HepG2 (cell line): Measurements from ENCODE around the gene CAPN15. TPM values are rescaled to one million over a fixed set of nuclear protein-coding genes. Genes with fewer than 3 reads are reported as not detected.

ENCODE experiments used
- ATAC-seq: fragments of 200-7000 bp; cut with Tn5 transposase; 3 replicates; pipeline ENCODE4 v1.9.1; 2020; ENCODE audit warnings: mild to moderate bottlenecking, moderate library complexity
- BruUV-seq: library from RNA; stranded (reverse); fragments of 400-500 nt; replicated peaks from 2 replicates; lab custom pipeline; 2021; lab: Mats Ljungman, UMichigan
- CTCF ChIA-PET: fragments of 300-600 bp; formaldehyde crosslinking; extraction: SDS; loops from one replicate; lab custom pipeline; 2021; ENCODE audit warnings: low total read pairs, inconsistent platforms, low intra/inter-chr PET ratio; lab: Yijun Ruan, JAX
- POLR2A ChIA-PET: fragments of 350-600 bp; sonication (Branson Sonifier 250); formaldehyde crosslinking; loops from one replicate; lab custom pipeline; 2020; ENCODE audit warnings: antibody characterized with exemption, inconsistent platforms; lab: Yijun Ruan, JAX
- DNase-seq: peaks from one replicate; pipeline ENCODE4 v3.0.0-alpha.2; 2015; ENCODE audit warnings: low spot score
- FAIRE-seq: peaks from 3 replicates; lab custom pipeline; 2011; peaks lifted over from hg19 to GRCh38; lab: Jason Lieb, UNC
- H2AFZ ChIP-seq: one replicate; pipeline ENCODE4 v1.6.1; 2011; ENCODE audit warnings: low read length, inconsistent platforms
- H3K27ac ChIP-seq: fragments of 300-600 bp; 3 replicates; pipeline ENCODE4 v1.8.0; 2011; ENCODE audit warnings: mixed run types, mild to moderate bottlenecking, mixed read lengths, low read length, inconsistent platforms; ENCODE audit not compliant: insufficient read depth; ENCODE audit errors: extremely low read length
- H3K27me3 ChIP-seq, 2 experiments: fragments of 200-600 bp in 1 of 2; 2 replicates in 1 of 2; 3 replicates in 1 of 2; pipeline versions ENCODE4 v1.6.0 to v1.8.0; 2011; ENCODE audit warnings: low read length in 2 of 2, mild to moderate bottlenecking in 2 of 2, moderate library complexity in 2 of 2, inconsistent platforms in 1 of 2; ENCODE audit not compliant: insufficient read depth in 2 of 2, control insufficient read depth in 1 of 2
- H3K36me3 ChIP-seq, 2 experiments: fragments of 200-600 bp in 1 of 2; replicated peaks in 1 of 2; 2 replicates in 1 of 2; 3 replicates in 1 of 2; pipeline versions ENCODE4 v1.5.1 to v1.8.0; 2011; ENCODE audit warnings: low read length in 2 of 2, inconsistent platforms in 1 of 2; ENCODE audit not compliant: insufficient read depth in 2 of 2, control insufficient read depth in 1 of 2
- H3K4me1 ChIP-seq: 2 replicates; pipeline ENCODE4 v1.5.1; 2012; ENCODE audit warnings: low read length, inconsistent platforms; ENCODE audit not compliant: insufficient read depth
- H3K4me2 ChIP-seq: 2 replicates; pipeline ENCODE4 v1.6.0; 2011; ENCODE audit warnings: low read depth, low read length, inconsistent platforms
- H3K4me3 ChIP-seq, 3 experiments: fragments of 200-600 bp in 1 of 3; sonication (generic), shearing (Covaris generic) in 1 of 3; replicated peaks in 1 of 3; 2 replicates each; pipeline ENCODE4 v1.5.1; 2011 to 2016; ENCODE audit warnings: low read length in 3 of 3, inconsistent platforms in 2 of 3, low read depth in 2 of 3, mild to moderate bottlenecking in 2 of 3, control low read depth in 1 of 3, mixed read lengths in 1 of 3; ENCODE audit not compliant: insufficient read depth in 1 of 3
- H3K79me2 ChIP-seq: one replicate; pipeline ENCODE4 v1.6.1; 2011; ENCODE audit warnings: low read length, inconsistent platforms; ENCODE audit not compliant: insufficient read depth
- H3K9ac ChIP-seq: 2 replicates; pipeline ENCODE4 v1.6.0; 2011; ENCODE audit warnings: mild to moderate bottlenecking, low read depth, low read length, inconsistent platforms; ENCODE audit not compliant: insufficient read depth
- H3K9me3 ChIP-seq: 2 replicates; pipeline ENCODE4 v1.5.1; 2012; ENCODE audit warnings: mild to moderate bottlenecking, low read length
- H4K20me1 ChIP-seq: 2 replicates; pipeline ENCODE4 v1.6.0; 2011; ENCODE audit warnings: inconsistent platforms, mild to moderate bottlenecking, low read length, moderate library complexity; ENCODE audit not compliant: insufficient read depth
- AKAP8 ChIP-seq: sonication (generic); formaldehyde crosslinking; IDR thresholded peaks from 2 replicates; pipeline ENCODE4 v1.5.1; 2020; ENCODE audit warnings: mild to moderate bottlenecking, missing genetic modification reagents
- ESRRA ChIP-seq: sonication (generic); formaldehyde crosslinking; IDR thresholded peaks from 2 replicates; pipeline ENCODE4 v1.5.1; 2020; ENCODE audit warnings: mild to moderate bottlenecking, low read depth, missing genetic modification reagents
- HIVEP1 ChIP-seq: sonication (generic); formaldehyde crosslinking; IDR thresholded peaks from 2 replicates; pipeline ENCODE4 v1.4.0; 2020; ENCODE audit warnings: mild to moderate bottlenecking, missing genetic modification reagents
- HNF4A ChIP-seq: sonication (generic); formaldehyde crosslinking; IDR thresholded peaks from 2 replicates; pipeline ENCODE4 v1.4.0; 2020; ENCODE audit warnings: missing genetic modification reagents
- KDM2A ChIP-seq: sonication (generic); formaldehyde crosslinking; IDR thresholded peaks from 2 replicates; pipeline ENCODE4 v1.4.0; 2020; ENCODE audit warnings: low read depth, missing genetic modification reagents, borderline replicate concordance
- KLF13 ChIP-seq: sonication (generic); formaldehyde crosslinking; IDR thresholded peaks from 2 replicates; pipeline ENCODE4 v1.4.0; 2020; ENCODE audit warnings: mild to moderate bottlenecking, missing genetic modification reagents
- NR3C1 ChIP-seq: sonication (generic); formaldehyde crosslinking; IDR thresholded peaks from 2 replicates; pipeline ENCODE4 v1.4.0; 2020; ENCODE audit warnings: missing genetic modification reagents
- PCBP2 ChIP-seq: fragments of 200-400 bp; formaldehyde crosslinking; optimal IDR thresholded peaks from 2 replicates; pipeline ENCODE3; 2018; ENCODE audit warnings: low read length, low read depth; ENCODE audit not compliant: poor library complexity, severe bottlenecking
- SP5 ChIP-seq: IDR thresholded peaks from 2 replicates; pipeline ENCODE4 v1.6.1; 2016; ENCODE audit warnings: low read depth, borderline replicate concordance
- TBX3 ChIP-seq: fragments of 450-650 bp; IDR thresholded peaks from 2 replicates; pipeline ENCODE4 v1.6.1; 2017; ENCODE audit warnings: antibody characterized with exemption, mild to moderate bottlenecking, inconsistent platforms, borderline replicate concordance
- ZNF563 ChIP-seq: sonication (generic); formaldehyde crosslinking; IDR thresholded peaks from 2 replicates; pipeline ENCODE4 v1.8.0; 2022; ENCODE audit warnings: mild to moderate bottlenecking, moderate library complexity, missing genetic modification reagents
- WGBS: methylation state at CpG from one replicate; pipeline ENCODE4 v1.1.6; 2017; ENCODE audit warnings: low lambda C conversion rate; 5-methylcytosine and 5-hydroxymethylcytosine counted together
- in situ Hi-C: cut with HindIII; loops from 2 replicates; pipeline ENCODE4 v1.10.0; 2017; ENCODE audit warnings: low pct_unique_long_range_greater_than_20kb; ENCODE audit not compliant: extremely low pct_ligation_motif_present
- intact Hi-C: fragments of 100-400 bp; cut with micrococcal nuclease; formaldehyde crosslinking; loops from one replicate; pipeline ENCODE4 v1.10.0; 2022; ENCODE audit not compliant: unreplicated experiment
- polyA plus RNA-seq, 8 experiments: library from polyadenylated mRNA; depleted of rRNA in 3 of 8; stranded (reverse) in 7 of 8; unstranded in 1 of 8; fragments of >200 nt; fragmentation: Illumina TruSeq in 4 of 8; extraction: Trizol in 4 of 8; gene quantifications; 2 replicates each; pipeline versions ENCODE4 v1.2.1 to v1.2.3, GENCODE V29; 2011 to 2016; ENCODE audit warnings: low read depth in 4 of 8, missing spikeins in 1 of 8, mixed read lengths in 1 of 8; ENCODE audit not compliant: insufficient read depth in 1 of 8
- total RNA-seq, 5 experiments: library from RNA; depleted of rRNA; stranded (reverse); fragments of >200 nt; fragmentation: Illumina TruSeq; extraction: Trizol; gene quantifications; 2 replicates each; pipeline ENCODE4 v1.2.3, GENCODE V29; 2016; ENCODE audit warnings: low read depth in 1 of 5
- TF ChIP-seq, protein P1 (sequence below): IDR thresholded peaks from 2 replicates; pipeline ENCODE4 v1.6.1; 2016; ENCODE audit warnings: missing compliant biosample characterization, missing genetic modification reagents, borderline replicate concordance
- TF ChIP-seq, protein P2 (sequence below): sonication (generic); formaldehyde crosslinking; IDR thresholded peaks from 2 replicates; pipeline ENCODE4 v1.4.0; 2020; ENCODE audit warnings: missing genetic modification reagents, borderline replicate concordance
- TF ChIP-seq, protein P3 (sequence below): sonication (generic); formaldehyde crosslinking; conservative IDR thresholded peaks from 2 replicates; pipeline ENCODE4 v1.4.0; 2020; ENCODE audit warnings: mild to moderate bottlenecking, missing genetic modification reagents, moderate library complexity

CAPN15 gene
- total and polyA plus RNA-seq, 2 of the 13 experiments (the other 11 are each of a cell fraction or from before 2014, with no cell fraction given): 14.9 to 24.5 TPM

DNA sequence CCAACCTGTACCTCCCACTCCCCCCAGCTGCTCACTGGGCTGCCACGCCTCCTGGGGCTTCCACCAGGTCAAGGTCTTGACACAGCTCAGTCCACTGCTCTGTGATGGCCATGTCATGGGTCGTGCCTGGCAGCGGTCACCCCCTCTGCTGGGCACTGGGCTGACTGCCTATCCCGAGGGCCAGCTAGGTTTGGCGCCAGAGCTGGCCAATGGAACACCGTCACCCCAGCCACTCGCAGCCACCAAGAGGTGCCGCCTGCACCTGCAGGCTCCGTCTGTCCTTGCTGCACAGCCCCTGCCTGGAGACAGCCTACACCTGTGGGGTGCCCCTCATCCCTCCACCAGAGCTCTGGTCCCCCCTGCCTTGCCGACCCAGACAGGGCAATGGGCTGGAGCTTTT is 57.8 kb downstream of the CAPN15 start:
- Histone ChIP-seq H3K4me1 (peaks cover 33% of the 10 kb centered on the region), H3K9ac (no peak overlapping the region), H3K36me3 (no peaks in the 10 kb centered on the region), H3K4me2 (peak overlapping the region; percentile 59), H4K20me1 (peaks cover 4% of the 10 kb centered on the region; the same call in 1 of the 2 replicates), H3K79me2 (peaks cover 12% of the 10 kb centered on the region), H3K4me3 (peak overlapping the region in 1 of 3 experiments; percentile 33; a peak in 1 of 6 replicates), H3K27me3 (no peaks in the 10 kb centered on the region), H3K9me3 (no peaks in the 10 kb centered on the region), H2AFZ (no peak overlapping the region), H3K27ac (no peak overlapping the region)
- POLR2A ChIA-PET: interaction anchor here (1.0 to 1.5 kb wide), 3 partner anchors 8 to 51 kb away, joined by 3 to 5 read pairs (median 3); partner anchors contain the start of gene METTL26
- in situ Hi-C loops (no loop called here), intact Hi-C loops (loop anchor here (10.0 kb wide), 1 partner anchor 59 kb away; the partner anchor contains the start of genes MCRIP2 and WDR90)
- FAIRE-seq: peak; percentile 4
- BruUV-seq: no TSS peak
- no CpG with 5 or more reads among the region's 10 CpGs for WGBS
- peak; percentile 46 for DNase-seq
- peak; percentile 44 for ATAC-seq
- CTCF ChIA-PET: interaction anchor here (1.2 kb wide), 1 partner anchor 194 kb away, joined by 3 read pairs; no protein-coding TSS in a partner anchor
- peak; percentile 51; the same call in 1 of the 2 replicates for TF ChIP-seq SP5 (CRISPR knock-in tag)
- no peak for TF ChIP-seq NR3C1
- TF ChIP-seq ZNF563: 0 out of 2 replicates have a peak, but pooled peaks have one; percentile 52
- peak; percentile 32; the same call in 1 of the 2 replicates for TF ChIP-seq KDM2A
- TF ChIP-seq HIVEP1 (CRISPR knock-in tag): peak; percentile 57; the same call in 1 of the 2 replicates
- TF ChIP-seq HNF4A (CRISPR knock-in tag): peak; percentile 20; the same call in 1 of the 2 replicates
- peak; percentile 87; the same call in 1 of the 2 replicates for TF ChIP-seq AKAP8 (CRISPR knock-in tag)
- no peak for TF ChIP-seq PCBP2
- TF ChIP-seq, protein P1, sequence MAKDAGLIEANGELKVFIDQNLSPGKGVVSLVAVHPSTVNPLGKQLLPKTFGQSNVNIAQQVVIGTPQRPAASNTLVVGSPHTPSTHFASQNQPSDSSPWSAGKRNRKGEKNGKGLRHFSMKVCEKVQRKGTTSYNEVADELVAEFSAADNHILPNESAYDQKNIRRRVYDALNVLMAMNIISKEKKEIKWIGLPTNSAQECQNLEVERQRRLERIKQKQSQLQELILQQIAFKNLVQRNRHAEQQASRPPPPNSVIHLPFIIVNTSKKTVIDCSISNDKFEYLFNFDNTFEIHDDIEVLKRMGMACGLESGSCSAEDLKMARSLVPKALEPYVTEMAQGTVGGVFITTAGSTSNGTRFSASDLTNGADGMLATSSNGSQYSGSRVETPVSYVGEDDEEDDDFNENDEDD (CRISPR knock-in tag): peak; percentile 57; the same call in 1 of the 2 replicates
- TF ChIP-seq KLF13 (CRISPR knock-in tag): no peak
- TF ChIP-seq, protein P2, sequence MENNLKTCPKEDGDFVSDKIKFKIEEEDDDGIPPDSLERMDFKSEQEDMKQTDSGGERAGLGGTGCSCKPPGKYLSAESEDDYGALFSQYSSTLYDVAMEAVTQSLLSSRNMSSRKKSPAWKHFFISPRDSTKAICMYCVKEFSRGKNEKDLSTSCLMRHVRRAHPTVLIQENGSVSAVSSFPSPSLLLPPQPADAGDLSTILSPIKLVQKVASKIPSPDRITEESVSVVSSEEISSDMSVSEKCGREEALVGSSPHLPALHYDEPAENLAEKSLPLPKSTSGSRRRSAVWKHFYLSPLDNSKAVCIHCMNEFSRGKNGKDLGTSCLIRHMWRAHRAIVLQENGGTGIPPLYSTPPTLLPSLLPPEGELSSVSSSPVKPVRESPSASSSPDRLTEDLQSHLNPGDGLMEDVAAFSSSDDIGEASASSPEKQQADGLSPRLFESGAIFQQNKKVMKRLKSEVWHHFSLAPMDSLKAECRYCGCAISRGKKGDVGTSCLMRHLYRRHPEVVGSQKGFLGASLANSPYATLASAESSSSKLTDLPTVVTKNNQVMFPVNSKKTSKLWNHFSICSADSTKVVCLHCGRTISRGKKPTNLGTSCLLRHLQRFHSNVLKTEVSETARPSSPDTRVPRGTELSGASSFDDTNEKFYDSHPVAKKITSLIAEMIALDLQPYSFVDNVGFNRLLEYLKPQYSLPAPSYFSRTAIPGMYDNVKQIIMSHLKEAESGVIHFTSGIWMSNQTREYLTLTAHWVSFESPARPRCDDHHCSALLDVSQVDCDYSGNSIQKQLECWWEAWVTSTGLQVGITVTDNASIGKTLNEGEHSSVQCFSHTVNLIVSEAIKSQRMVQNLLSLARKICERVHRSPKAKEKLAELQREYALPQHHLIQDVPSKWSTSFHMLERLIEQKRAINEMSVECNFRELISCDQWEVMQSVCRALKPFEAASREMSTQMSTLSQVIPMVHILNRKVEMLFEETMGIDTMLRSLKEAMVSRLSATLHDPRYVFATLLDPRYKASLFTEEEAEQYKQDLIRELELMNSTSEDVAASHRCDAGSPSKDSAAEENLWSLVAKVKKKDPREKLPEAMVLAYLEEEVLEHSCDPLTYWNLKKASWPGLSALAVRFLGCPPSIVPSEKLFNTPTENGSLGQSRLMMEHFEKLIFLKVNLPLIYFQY: no peak
- TF ChIP-seq TBX3: peak; percentile 25; the same call in 1 of the 2 replicates
- TF ChIP-seq, protein P3, sequence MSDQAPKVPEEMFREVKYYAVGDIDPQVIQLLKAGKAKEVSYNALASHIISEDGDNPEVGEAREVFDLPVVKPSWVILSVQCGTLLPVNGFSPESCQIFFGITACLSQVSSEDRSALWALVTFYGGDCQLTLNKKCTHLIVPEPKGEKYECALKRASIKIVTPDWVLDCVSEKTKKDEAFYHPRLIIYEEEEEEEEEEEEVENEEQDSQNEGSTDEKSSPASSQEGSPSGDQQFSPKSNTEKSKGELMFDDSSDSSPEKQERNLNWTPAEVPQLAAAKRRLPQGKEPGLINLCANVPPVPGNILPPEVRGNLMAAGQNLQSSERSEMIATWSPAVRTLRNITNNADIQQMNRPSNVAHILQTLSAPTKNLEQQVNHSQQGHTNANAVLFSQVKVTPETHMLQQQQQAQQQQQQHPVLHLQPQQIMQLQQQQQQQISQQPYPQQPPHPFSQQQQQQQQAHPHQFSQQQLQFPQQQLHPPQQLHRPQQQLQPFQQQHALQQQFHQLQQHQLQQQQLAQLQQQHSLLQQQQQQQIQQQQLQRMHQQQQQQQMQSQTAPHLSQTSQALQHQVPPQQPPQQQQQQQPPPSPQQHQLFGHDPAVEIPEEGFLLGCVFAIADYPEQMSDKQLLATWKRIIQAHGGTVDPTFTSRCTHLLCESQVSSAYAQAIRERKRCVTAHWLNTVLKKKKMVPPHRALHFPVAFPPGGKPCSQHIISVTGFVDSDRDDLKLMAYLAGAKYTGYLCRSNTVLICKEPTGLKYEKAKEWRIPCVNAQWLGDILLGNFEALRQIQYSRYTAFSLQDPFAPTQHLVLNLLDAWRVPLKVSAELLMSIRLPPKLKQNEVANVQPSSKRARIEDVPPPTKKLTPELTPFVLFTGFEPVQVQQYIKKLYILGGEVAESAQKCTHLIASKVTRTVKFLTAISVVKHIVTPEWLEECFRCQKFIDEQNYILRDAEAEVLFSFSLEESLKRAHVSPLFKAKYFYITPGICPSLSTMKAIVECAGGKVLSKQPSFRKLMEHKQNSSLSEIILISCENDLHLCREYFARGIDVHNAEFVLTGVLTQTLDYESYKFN (CRISPR knock-in tag): peak; percentile 34; the same call in 1 of the 2 replicates
- TF ChIP-seq ESRRA: 0 out of 2 replicates have a peak, but pooled peaks have one; percentile 17
